Naive thymus-derived CD4-positive, alpha-beta T cell (primary cell): ENCODE results near the gene TNRC6C. TPM values are rescaled to one million over a fixed set of nuclear protein-coding genes. Genes with fewer than 3 reads are reported as not detected.
"Not testable (repeated sequence)": the region's sequence is repeated elsewhere in the genome, so short reads cannot be mapped to it uniquely, and the experiment has no call there.

Experiments
- ATAC-seq: fragments of 150-1000 bp; cut with Tn5 transposase; 2 replicates; pipeline ENCODE4 v1.10.0; 2021; ENCODE audit warnings: mild to moderate bottlenecking, moderate library complexity
- CTCF ChIA-PET: fragments of 350-600 bp; sonication (Branson Sonifier 250); formaldehyde crosslinking; loops from one replicate; lab custom pipeline; 2021; ENCODE audit warnings: antibody characterized with exemption; lab: Charles Lee
- POLR2A ChIA-PET: fragments of 350-600 bp; sonication (Branson Sonifier 250); formaldehyde crosslinking; loops from one replicate; lab custom pipeline; 2021; ENCODE audit warnings: antibody characterized with exemption, inconsistent platforms; lab: Charles Lee
- DNase-seq, 9 donors: peaks; one replicate each; pipeline versions ENCODE4 v3.0.0 to v3.0.0-alpha.2; 2020 to 2022; ENCODE audit warnings: mixed read lengths in 1 of 9
- H3K27ac ChIP-seq: one replicate; pipeline ENCODE4 v1.7.0; 2013; ENCODE audit warnings: mild to moderate bottlenecking, low read depth, low read length, moderate library complexity
- H3K27me3 ChIP-seq, 2 donors: one replicate each; pipeline ENCODE4 v1.7.0; 2013; ENCODE audit warnings: low read length in 2 of 2, mild to moderate bottlenecking in 2 of 2, moderate library complexity in 2 of 2; ENCODE audit not compliant: control insufficient read depth in 2 of 2, insufficient read depth in 2 of 2
- H3K36me3 ChIP-seq, 3 experiments: 1 replicate in 2 of 3; 2 replicates in 1 of 3; pipeline ENCODE4 v1.7.0; 2013; ENCODE audit warnings: low read length in 3 of 3, mild to moderate bottlenecking in 3 of 3, moderate library complexity in 1 of 3; ENCODE audit not compliant: insufficient read depth in 3 of 3, control insufficient read depth in 2 of 3
- H3K4me1 ChIP-seq, 2 donors: one replicate each; pipeline ENCODE4 v1.7.0; 2013; ENCODE audit warnings: low read length in 2 of 2, mild to moderate bottlenecking in 2 of 2, moderate library complexity in 1 of 2; ENCODE audit not compliant: control insufficient read depth in 2 of 2, insufficient read depth in 2 of 2
- H3K4me3 ChIP-seq: 2 replicates; pipeline ENCODE4 v1.7.0; 2013; ENCODE audit warnings: mild to moderate bottlenecking, low read length
- H3K9me3 ChIP-seq, 3 experiments: 1 replicate in 2 of 3; 2 replicates in 1 of 3; pipeline ENCODE4 v1.7.0; 2013; ENCODE audit warnings: low read length in 3 of 3; ENCODE audit not compliant: control insufficient read depth in 2 of 3
- H3K27ac Mint-ChIP-seq, 9 donors: one replicate each; pipeline ENCODE4 v1.8.0; 2020 to 2022; ENCODE audit warnings: mixed read lengths in 9 of 9, mild to moderate bottlenecking in 8 of 9, moderate library complexity in 5 of 9, inconsistent platforms in 2 of 9
- H3K27me3 Mint-ChIP-seq, 5 donors: one replicate each; pipeline ENCODE4 v1.8.0; 2021 to 2022; ENCODE audit warnings: mixed read lengths in 5 of 5, mild to moderate bottlenecking in 1 of 5
- H3K36me3 Mint-ChIP-seq, 5 donors: one replicate each; pipeline ENCODE4 v1.8.0; 2020 to 2022; ENCODE audit warnings: mixed read lengths in 5 of 5, mild to moderate bottlenecking in 3 of 5, inconsistent platforms in 1 of 5
- H3K4me1 Mint-ChIP-seq, 7 donors: one replicate each; pipeline ENCODE4 v1.8.0; 2020 to 2022; ENCODE audit warnings: mixed read lengths in 7 of 7, mild to moderate bottlenecking in 3 of 7, inconsistent platforms in 1 of 7
- H3K4me3 Mint-ChIP-seq, 10 donors: one replicate each; pipeline ENCODE4 v1.8.0; 2020 to 2022; ENCODE audit warnings: mild to moderate bottlenecking in 10 of 10, mixed read lengths in 10 of 10, moderate library complexity in 6 of 10, inconsistent platforms in 2 of 10
- H3K9me3 Mint-ChIP-seq, 11 donors: one replicate each; pipeline ENCODE4 v1.8.0; 2020 to 2022; ENCODE audit warnings: mixed read lengths in 11 of 11, mild to moderate bottlenecking in 4 of 11, inconsistent platforms in 1 of 11, moderate library complexity in 1 of 11
- intact Hi-C, 2 donors: fragments of 100-400 bp; cut with micrococcal nuclease; formaldehyde crosslinking; loops; one replicate each; pipeline ENCODE4 v1.15.1; 2023
- polyA plus RNA-seq, 2 donors: library from polyadenylated mRNA; unstranded; fragments of 300-500 nt; fragmentation: Illumina TruSeq; gene quantifications; one replicate each; pipeline ENCODE4 v1.2.3, GENCODE V29; 2021
- total RNA-seq, 6 experiments: library from RNA in 5 of 6; stranded (reverse) in 5 of 6; gene quantifications; 1 replicate in 5 of 6; 2 replicates in 1 of 6; pipeline ENCODE4 v1.2.3 and lab custom pipeline; 2021 to 2026

Gene TNRC6C
- total and polyA plus RNA-seq, 7 experiments from 2014 or later: 7.4 to 133 (median 73.4) TPM

DNA sequence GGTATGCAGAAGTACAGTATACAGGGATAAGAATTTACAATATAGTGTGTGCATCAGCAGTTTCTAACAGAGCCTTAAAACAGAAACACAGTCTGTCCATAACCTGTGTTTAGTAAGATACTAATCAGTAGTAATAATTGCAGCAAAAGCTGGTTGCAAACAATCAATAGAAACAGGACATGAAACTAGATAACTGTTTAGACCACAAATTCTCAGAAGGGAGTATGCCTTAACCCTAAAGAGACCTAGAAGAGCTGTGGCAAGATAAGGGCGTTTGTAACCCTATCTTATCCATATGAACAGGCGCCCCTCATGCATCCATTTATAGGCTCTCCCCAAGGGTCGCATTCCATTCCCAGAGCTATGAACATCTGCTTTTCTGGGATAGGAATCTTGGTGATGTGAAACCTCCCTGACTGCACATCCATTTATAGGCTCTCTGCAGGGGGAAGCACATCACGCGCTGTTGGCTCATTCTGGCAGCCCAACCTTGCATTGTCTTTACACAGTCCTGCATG lies 123.9 kb downstream of the TNRC6C start:
- H3K27me3 Mint-ChIP-seq, H3K4me3 Mint-ChIP-seq, POLR2A ChIA-PET, H3K27me3 ChIP-seq, H3K4me3 ChIP-seq, H3K9me3 ChIP-seq, H3K4me1 ChIP-seq, CTCF ChIA-PET, H3K27ac ChIP-seq, DNase-seq, ATAC-seq, H3K9me3 Mint-ChIP-seq: not testable (repeated sequence)
- Mint-ChIP-seq H3K4me1 (peaks cover 0 to 12% (median 0%) of the 10 kb centered on the region in 7 donors), H3K36me3 (peaks cover 0 to 55% (median 13%) of the 10 kb centered on the region in 5 donors), H3K27ac (peak overlapping the region in 2 of 9 donors; percentile 6 to 9)
- H3K36me3 ChIP-seq: peaks cover 15 to 89% (median 17%) of the 10 kb centered on the region in 3 experiments
- intact Hi-C loops: loop anchor here in 1 of 2 donors (10.0 kb wide), 1 partner anchor 342 kb away; no protein-coding TSS in a partner anchor

DNA sequence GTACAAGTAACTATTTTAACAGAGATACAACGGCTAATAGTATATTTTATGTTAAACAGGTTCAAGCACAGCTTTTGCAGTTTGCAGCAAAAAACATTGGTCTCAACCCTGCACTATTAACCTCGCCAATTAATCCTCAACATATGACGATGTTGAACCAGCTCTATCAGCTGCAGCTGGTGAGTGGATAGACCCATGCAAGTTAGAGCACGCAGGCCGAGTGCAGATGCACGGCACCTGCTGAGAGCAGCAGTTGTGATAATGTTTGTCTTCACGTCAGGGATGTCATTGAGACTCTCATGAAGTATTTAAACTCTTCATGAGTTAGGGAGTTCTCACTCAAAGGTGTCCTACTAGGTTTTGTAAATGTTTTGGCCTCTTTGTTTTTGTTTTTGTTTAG lies 124.5 kb downstream of the TNRC6C start:
- ATAC-seq: no peak
- ChIA-PET CTCF (interaction anchor here (1.3 kb wide), 1 partner anchor 93 kb away, joined by 3 read pairs; no protein-coding TSS in a partner anchor), POLR2A (no interaction called here)
- Mint-ChIP-seq H3K4me3 (no peak overlapping the region), H3K9me3 (peaks cover 0 to 3% (median 0%) of the 10 kb centered on the region in 11 donors), H3K36me3 (peaks cover 0 to 55% (median 16%) of the 10 kb centered on the region in 5 donors), H3K27ac (no peak overlapping the region), H3K27me3 (no peaks in the 10 kb centered on the region), H3K4me1 (peaks cover 0 to 12% (median 0%) of the 10 kb centered on the region in 7 donors)
- Histone ChIP-seq H3K27ac (no peak overlapping the region), H3K9me3 (no peaks in the 10 kb centered on the region), H3K4me3 (no peak overlapping the region), H3K4me1 (no peaks in the 10 kb centered on the region), H3K27me3 (no peaks in the 10 kb centered on the region), H3K36me3 (peaks cover 16 to 89% (median 19%) of the 10 kb centered on the region in 3 experiments)
- no peak for DNase-seq
- intact Hi-C loops: loop anchor here in 1 of 2 donors (10.0 kb wide), 1 partner anchor 342 kb away; no protein-coding TSS in a partner anchor

DNA sequence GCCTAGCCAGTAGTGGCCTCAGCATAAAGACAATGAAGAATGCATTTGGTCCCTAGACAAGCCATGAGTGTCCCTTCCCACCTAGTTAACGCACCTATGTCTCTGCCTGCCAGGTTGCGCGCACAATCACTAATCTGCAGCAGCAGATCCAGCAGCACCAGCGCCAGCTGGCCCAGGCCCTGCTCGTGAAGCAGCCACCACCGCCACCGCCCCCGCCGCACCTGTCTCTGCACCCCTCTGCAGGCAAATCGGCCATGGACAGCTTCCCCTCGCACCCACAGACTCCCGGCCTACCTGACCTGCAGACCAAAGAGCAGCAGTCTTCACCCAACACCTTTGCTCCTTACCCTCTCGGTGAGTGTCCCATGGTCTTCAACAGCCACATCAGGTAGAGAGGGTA lies 128.2 kb downstream of the TNRC6C start:
- no peak for ATAC-seq
- POLR2A ChIA-PET: no interaction called here
- Mint-ChIP-seq H3K9me3 (peaks cover 0 to 3% (median 0%) of the 10 kb centered on the region in 11 donors), H3K4me1 (peaks cover 0 to 17% (median 4%) of the 10 kb centered on the region in 7 donors), H3K36me3 (peaks cover 0 to 62% (median 18%) of the 10 kb centered on the region in 5 donors), H3K27ac (peak overlapping the region in 2 of 9 donors; percentile 46 to 69), H3K4me3 (no peak overlapping the region), H3K27me3 (no peaks in the 10 kb centered on the region)
- Histone ChIP-seq H3K36me3 (peaks cover 24 to 83% (median 32%) of the 10 kb centered on the region in 3 experiments), H3K27me3 (no peaks in the 10 kb centered on the region), H3K27ac (no peak overlapping the region), H3K4me1 (no peaks in the 10 kb centered on the region), H3K4me3 (no peak overlapping the region), H3K9me3 (no peaks in the 10 kb centered on the region)
- DNase-seq: no peak
- CTCF ChIA-PET: interaction anchor here (1.2 kb wide), 1 partner anchor 90 kb away, joined by 3 read pairs; no protein-coding TSS in a partner anchor
- intact Hi-C loops: loop anchor here (5.0 to 10.0 kb wide), 2 partner anchors 64 to 338 kb away; no protein-coding TSS in a partner anchor

DNA sequence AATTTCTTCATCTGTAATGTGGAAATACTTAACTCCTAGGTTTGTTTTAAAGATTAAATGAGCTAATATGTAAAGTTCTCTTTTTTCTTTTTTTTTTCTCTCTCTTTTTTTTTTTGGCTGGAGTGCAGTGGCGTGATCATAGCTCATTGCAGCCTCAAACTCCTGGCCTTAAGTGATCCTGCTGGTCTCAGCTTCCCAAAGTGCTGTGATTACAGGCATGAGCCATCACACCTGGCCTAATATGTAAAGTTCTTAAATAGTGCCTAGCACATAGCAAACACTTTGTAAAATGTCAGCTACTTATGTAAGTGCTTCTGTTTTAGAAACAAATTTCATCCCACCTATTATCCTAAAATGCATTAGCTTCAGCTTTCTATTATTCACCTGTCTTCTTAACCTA lies 130.0 kb downstream of the TNRC6C start:
- H3K36me3 ChIP-seq: peaks cover 39 to 84% (median 40%) of the 10 kb centered on the region in 3 experiments
- Mint-ChIP-seq H3K27ac (peak overlapping the region in 4 of 9 donors; percentile 12 to 77 (median 44)), H3K4me1 (peaks cover 0 to 8% (median 4%) of the 10 kb centered on the region in 7 donors), H3K9me3 (peaks cover 0 to 1% (median 0%) of the 10 kb centered on the region in 11 donors), H3K36me3 (peaks cover 0 to 59% (median 24%) of the 10 kb centered on the region in 5 donors), H3K27me3 (no peaks in the 10 kb centered on the region), H3K4me3 (no peak overlapping the region)
- ChIA-PET POLR2A (no interaction called here), CTCF (interaction anchor here (1.4 kb wide), 1 partner anchor 47 kb away, joined by 3 read pairs; no protein-coding TSS in a partner anchor)
- intact Hi-C loops: loop anchor here (5.0 to 10.0 kb wide), 2 partner anchors 66 to 336 kb away; no protein-coding TSS in a partner anchor
- no peak for DNase-seq
- no peaks in the 10 kb centered on the region for H3K9me3 ChIP-seq
- no peak for ATAC-seq
- peak overlapping the region; percentile 11 for H3K27ac ChIP-seq
- no peaks in the 10 kb centered on the region for H3K27me3 ChIP-seq
- H3K4me1 ChIP-seq: no peaks in the 10 kb centered on the region
- no peak overlapping the region for H3K4me3 ChIP-seq

DNA sequence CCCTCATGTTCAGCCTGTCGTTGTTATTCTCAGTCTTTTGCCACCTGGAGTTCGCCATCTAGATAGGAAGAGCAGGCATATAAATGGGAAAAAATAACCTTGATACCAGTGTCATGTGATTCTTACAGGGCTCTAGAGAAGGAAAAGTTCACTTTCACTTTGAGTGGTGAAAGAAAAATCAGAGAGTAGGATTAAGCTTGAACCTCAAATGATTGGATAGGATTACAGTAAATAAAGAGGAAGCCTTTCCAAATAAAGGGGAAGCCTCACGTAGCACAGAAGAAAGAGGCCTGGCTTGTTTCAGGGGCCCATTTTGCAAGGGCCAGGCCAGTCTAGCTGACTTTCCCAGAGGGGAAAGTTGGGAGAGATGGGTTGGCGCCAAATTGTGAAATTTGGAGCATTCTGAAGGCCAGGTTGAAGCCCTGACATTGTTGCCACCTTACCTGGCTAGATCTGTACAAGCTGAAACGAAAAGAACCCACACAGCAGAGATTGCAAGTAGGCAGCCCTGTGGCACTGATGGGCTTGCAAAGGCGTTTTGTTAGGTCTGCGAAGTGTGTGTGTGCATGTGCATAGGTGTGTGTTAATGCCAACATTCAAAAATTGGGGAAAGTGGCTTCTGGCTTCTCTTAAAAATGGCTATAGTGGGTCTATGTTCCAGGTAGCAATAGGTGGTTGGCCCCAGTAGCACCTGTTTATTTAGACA lies 131.2 kb downstream of the TNRC6C start:
- H3K4me3 ChIP-seq: no peak overlapping the region
- ATAC-seq: peak; percentile 40
- no peak for DNase-seq
- no peaks in the 10 kb centered on the region for H3K9me3 ChIP-seq
- Mint-ChIP-seq H3K4me1 (peaks cover 0 to 8% (median 4%) of the 10 kb centered on the region in 7 donors), H3K9me3 (peaks cover 0 to 1% (median 0%) of the 10 kb centered on the region in 11 donors), H3K36me3 (peaks cover 3 to 63% (median 29%) of the 10 kb centered on the region in 5 donors), H3K27me3 (no peaks in the 10 kb centered on the region), H3K4me3 (peak overlapping the region in 1 of 10 donors; percentile 3), H3K27ac (peak overlapping the region in 8 of 9 donors; percentile 31 to 86 (median 78))
- intact Hi-C loops: loop anchor here (5.0 to 10.0 kb wide), 2 partner anchors 67 to 335 kb away; no protein-coding TSS in a partner anchor
- H3K27me3 ChIP-seq: no peaks in the 10 kb centered on the region
- CTCF ChIA-PET: interaction anchor here (1.4 kb wide), 1 partner anchor 46 kb away, joined by 3 read pairs; no protein-coding TSS in a partner anchor
- no peaks in the 10 kb centered on the region for H3K4me1 ChIP-seq
- POLR2A ChIA-PET: interaction anchor here (0.7 to 0.8 kb wide), 2 partner anchors 116 to 645 kb away, joined by 3 to 4 read pairs; no protein-coding TSS in a partner anchor
- H3K36me3 ChIP-seq: peaks cover 42 to 86% (median 43%) of the 10 kb centered on the region in 3 experiments
- peak overlapping the region; percentile 11 for H3K27ac ChIP-seq

DNA sequence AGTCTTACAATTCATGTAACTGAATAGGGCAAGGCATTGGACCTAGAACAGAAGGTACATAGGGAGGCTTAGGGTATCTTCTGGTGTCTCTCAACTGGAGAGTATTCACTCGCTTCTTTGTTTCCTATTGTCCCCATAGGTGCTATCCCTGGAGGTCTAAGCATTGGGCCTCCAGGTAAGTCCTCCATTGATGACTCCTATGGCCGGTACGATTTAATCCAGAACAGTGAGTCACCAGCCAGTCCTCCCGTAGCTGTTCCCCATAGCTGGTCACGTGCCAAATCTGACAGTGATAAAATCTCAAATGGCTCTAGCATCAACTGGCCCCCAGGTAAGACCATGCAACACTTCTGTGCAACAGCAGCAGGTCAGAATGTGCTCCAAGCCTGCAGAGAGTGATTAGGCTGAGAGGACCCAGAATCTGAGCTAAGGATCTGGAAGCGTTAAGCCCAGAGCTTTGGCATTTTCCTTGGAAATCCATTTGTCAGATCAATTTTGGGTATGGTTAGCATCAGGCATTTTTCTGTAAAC lies 134.4 kb downstream of the TNRC6C start:
- Histone ChIP-seq H3K4me3 (no peak overlapping the region), H3K36me3 (peaks cover 53 to 92% (median 56%) of the 10 kb centered on the region in 3 experiments), H3K9me3 (no peaks in the 10 kb centered on the region), H3K27ac (no peak overlapping the region), H3K4me1 (no peaks in the 10 kb centered on the region), H3K27me3 (no peaks in the 10 kb centered on the region)
- ChIA-PET CTCF (no interaction called here), POLR2A (interaction anchor here (0.9 kb wide), 1 partner anchor 16 kb away, joined by 3 read pairs; no protein-coding TSS in a partner anchor)
- intact Hi-C loops: no loop called here
- H3K27ac Mint-ChIP-seq: peak overlapping the region in 2 of 9 donors; percentile 52 to 58
- H3K36me3 Mint-ChIP-seq: peaks cover 7 to 67% (median 26%) of the 10 kb centered on the region in 5 donors
- H3K9me3 Mint-ChIP-seq: no peaks in the 10 kb centered on the region
- no peaks in the 10 kb centered on the region for H3K27me3 Mint-ChIP-seq
- H3K4me3 Mint-ChIP-seq: no peak overlapping the region
- ATAC-seq (no peak), DNase-seq (no peak)
- H3K4me1 Mint-ChIP-seq: peaks cover 0 to 6% (median 4%) of the 10 kb centered on the region in 7 donors
